CD8-positive, alpha-beta memory T cell (primary cell): ENCODE data around the gene STIL. TPM values are rescaled to one million over a fixed set of nuclear protein-coding genes. Genes with fewer than 3 reads are reported as not detected.

Experiments used
- CTCF ChIA-PET: fragments of 350-600 bp; sonication (Branson Sonifier 250); formaldehyde crosslinking; loops from one replicate; lab custom pipeline; 2021; ENCODE audit warnings: antibody characterized with exemption; lab: Charles Lee
- POLR2A ChIA-PET: fragments of 350-600 bp; sonication (Branson Sonifier 250); formaldehyde crosslinking; loops from one replicate; lab custom pipeline; 2021; ENCODE audit warnings: antibody characterized with exemption; lab: Charles Lee
- DNase-seq, 5 donors: peaks; one replicate each; pipeline versions ENCODE4 v3.0.0 to v3.0.0-alpha.2; 2020 to 2022; ENCODE audit warnings: mixed read lengths in 1 of 5
- H3K27ac ChIP-seq: one replicate; pipeline ENCODE4 v1.7.0; 2013; ENCODE audit warnings: low read depth, mild to moderate bottlenecking, low read length, moderate library complexity
- H3K27me3 ChIP-seq: 2 replicates; pipeline ENCODE4 v1.7.0; 2013; ENCODE audit warnings: low read length, mild to moderate bottlenecking; ENCODE audit not compliant: insufficient read depth, poor library complexity, severe bottlenecking
- H3K36me3 ChIP-seq: 2 replicates; pipeline ENCODE4 v1.7.0; 2013; ENCODE audit warnings: mild to moderate bottlenecking, low read length, moderate library complexity; ENCODE audit not compliant: insufficient read depth
- H3K4me1 ChIP-seq: 2 replicates; pipeline ENCODE4 v1.7.0; 2013; ENCODE audit warnings: mild to moderate bottlenecking, low read length, moderate library complexity; ENCODE audit not compliant: insufficient read depth
- H3K4me3 ChIP-seq: 2 replicates; pipeline ENCODE4 v1.7.0; 2013; ENCODE audit warnings: mild to moderate bottlenecking, low read length
- H3K9me3 ChIP-seq: 2 replicates; pipeline ENCODE4 v1.7.0; 2013; ENCODE audit warnings: mild to moderate bottlenecking, low read length
- H3K27ac Mint-ChIP-seq, 8 donors: one replicate each; pipeline ENCODE4 v1.8.0; 2020 to 2021; ENCODE audit warnings: mixed read lengths in 8 of 8, mild to moderate bottlenecking in 6 of 8, inconsistent platforms in 3 of 8, moderate library complexity in 3 of 8
- H3K27me3 Mint-ChIP-seq, 2 donors: one replicate each; pipeline ENCODE4 v1.8.0; 2020 to 2021; ENCODE audit warnings: mixed read lengths in 2 of 2, mild to moderate bottlenecking in 1 of 2, moderate library complexity in 1 of 2
- H3K36me3 Mint-ChIP-seq, 3 donors: one replicate each; pipeline ENCODE4 v1.8.0; 2020 to 2021; ENCODE audit warnings: mixed read lengths in 3 of 3, inconsistent platforms in 1 of 3, mild to moderate bottlenecking in 1 of 3
- H3K4me1 Mint-ChIP-seq, 3 donors: one replicate each; pipeline ENCODE4 v1.8.0; 2020 to 2021; ENCODE audit warnings: mixed read lengths in 3 of 3, inconsistent platforms in 1 of 3, mild to moderate bottlenecking in 1 of 3
- H3K4me3 Mint-ChIP-seq, 7 donors: one replicate each; pipeline ENCODE4 v1.8.0; 2020 to 2021; ENCODE audit warnings: mixed read lengths in 7 of 7, mild to moderate bottlenecking in 6 of 7, moderate library complexity in 4 of 7, inconsistent platforms in 2 of 7
- H3K9me3 Mint-ChIP-seq, 5 donors: one replicate each; pipeline ENCODE4 v1.8.0; 2020 to 2022; ENCODE audit warnings: mixed read lengths in 5 of 5, mild to moderate bottlenecking in 3 of 5, moderate library complexity in 2 of 5, inconsistent platforms in 1 of 5
- polyA plus RNA-seq: library from polyadenylated mRNA; unstranded; fragments of 300-500 nt; fragmentation: Illumina TruSeq; gene quantifications from one replicate; pipeline ENCODE4 v1.2.3, GENCODE V29; 2021
- total RNA-seq, 2 experiments: library from RNA; stranded (reverse); gene quantifications; one replicate each; pipeline ENCODE4 v1.2.3, GENCODE V29; 2021

STIL gene
- total and polyA plus RNA-seq, 3 experiments from 2014 or later, result 0.15 to 19.1 (median 18.4) TPM

DNA sequence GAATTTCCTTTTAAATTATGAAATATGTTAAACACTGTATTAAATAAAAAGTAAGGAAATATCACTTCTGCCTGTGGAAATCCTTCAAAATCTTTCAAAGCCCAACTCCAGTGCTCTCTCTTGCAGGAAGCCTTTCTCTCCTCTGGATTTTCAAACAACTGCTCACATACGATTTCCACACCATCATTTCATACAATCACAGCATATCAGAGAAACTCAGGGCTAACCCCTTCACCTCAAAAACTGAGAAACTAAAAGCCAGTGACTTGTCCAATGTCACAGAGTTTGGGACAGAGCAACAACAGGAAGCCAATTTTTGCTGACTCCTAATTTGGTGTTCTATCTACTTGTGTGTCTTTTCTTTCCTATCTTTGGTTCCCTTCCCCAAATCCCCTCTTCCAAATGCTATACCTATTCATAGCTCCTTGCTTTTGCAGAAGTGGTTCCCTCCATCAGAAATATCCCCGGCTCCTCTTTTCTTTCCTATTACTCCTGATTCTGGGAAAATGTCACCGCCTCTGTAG is 69.5 kb downstream of the STIL start:
- ChIA-PET POLR2A (no interaction called here), CTCF (no interaction called here)
- Mint-ChIP-seq H3K4me3 (no peak overlapping the region), H3K36me3 (no peaks in the 10 kb centered on the region), H3K27ac (no peak overlapping the region), H3K4me1 (peaks cover 1 to 2% (median 2%) of the 10 kb centered on the region in 3 donors), H3K27me3 (peaks cover 8 to 32% of the 10 kb centered on the region in 2 donors), H3K9me3 (no peaks in the 10 kb centered on the region)
- Histone ChIP-seq H3K27me3 (no peaks in the 10 kb centered on the region), H3K4me1 (no peaks in the 10 kb centered on the region), H3K4me3 (no peak overlapping the region), H3K27ac (no peak overlapping the region), H3K36me3 (no peaks in the 10 kb centered on the region), H3K9me3 (no peaks in the 10 kb centered on the region)
- DNase-seq, result no peak

DNA sequence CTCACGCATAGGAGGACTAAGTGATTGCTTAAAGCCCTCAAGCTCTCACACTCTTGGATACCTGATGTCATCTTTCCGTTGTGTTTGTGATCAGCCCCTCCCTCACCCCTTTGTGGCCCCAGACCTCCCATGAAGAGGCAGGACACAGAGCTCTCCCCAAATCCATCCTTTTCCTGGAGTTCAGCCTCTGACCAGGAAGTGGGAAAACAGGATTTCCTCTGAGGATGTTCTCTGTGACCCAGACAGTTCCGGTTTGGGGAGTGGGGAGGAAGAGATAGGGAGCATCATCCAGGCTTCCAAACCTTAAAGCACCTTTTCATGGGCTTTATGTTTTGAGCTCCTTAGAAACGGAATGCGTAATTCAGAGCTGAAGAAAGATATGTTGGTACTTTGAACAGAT is 70.0 kb downstream of the STIL start:
- Histone ChIP-seq H3K27me3 (no peaks in the 10 kb centered on the region), H3K27ac (no peak overlapping the region), H3K36me3 (no peaks in the 10 kb centered on the region), H3K4me1 (no peaks in the 10 kb centered on the region), H3K4me3 (no peak overlapping the region), H3K9me3 (no peaks in the 10 kb centered on the region)
- no peak for DNase-seq
- Mint-ChIP-seq H3K27me3 (peaks cover 10 to 37% of the 10 kb centered on the region in 2 donors), H3K36me3 (no peaks in the 10 kb centered on the region), H3K9me3 (no peaks in the 10 kb centered on the region), H3K4me1 (peaks cover 4 to 7% (median 6%) of the 10 kb centered on the region in 3 donors), H3K27ac (no peak overlapping the region), H3K4me3 (no peak overlapping the region)
- ChIA-PET CTCF (no interaction called here), POLR2A (no interaction called here)

DNA sequence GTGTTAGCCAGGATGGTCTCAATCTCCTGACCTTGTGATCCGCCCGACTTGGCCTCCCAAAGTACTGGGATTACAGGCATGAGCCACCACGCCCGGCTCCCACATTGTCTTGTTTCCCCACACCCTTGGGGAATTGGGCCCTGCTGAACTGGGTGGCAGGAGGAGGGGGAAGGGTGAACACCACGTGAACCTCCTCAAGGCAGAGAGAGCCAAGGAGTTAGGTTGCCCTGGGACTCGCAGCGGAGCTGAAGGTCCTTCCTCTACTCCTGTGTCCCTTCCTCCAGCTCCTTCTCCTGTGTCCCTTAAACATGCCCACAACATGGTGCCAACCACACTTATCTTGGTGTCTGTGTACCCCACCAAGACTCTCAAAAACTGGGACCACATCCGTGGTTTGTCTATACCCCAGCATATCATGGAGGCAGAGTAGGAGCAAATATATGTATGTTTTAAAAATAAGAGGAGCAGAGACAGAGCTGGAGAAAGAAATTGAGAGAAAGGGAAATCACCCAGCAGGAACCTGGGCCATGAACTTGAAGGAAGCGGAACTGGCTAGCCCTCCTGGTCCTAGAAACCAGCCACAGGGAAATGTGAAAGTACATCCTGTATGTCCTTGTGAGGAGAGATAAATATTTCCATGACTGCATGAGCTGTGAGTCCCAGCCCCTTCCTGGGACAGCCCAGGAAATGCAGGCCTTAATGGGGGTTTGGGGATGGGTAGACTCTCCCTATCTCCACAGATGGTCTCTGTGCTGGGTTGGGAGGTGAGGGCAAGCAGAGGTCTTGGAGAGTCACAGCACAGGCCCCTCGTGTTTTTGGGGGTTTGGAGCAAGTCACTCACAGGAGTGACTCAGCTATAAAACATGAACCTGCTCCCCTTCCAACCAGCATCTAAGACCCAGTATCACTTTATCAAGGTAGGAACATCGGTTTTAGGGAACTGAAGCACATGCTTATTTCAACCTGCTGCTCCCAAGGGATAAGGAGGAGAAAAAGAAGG is 72.5 kb downstream of the STIL start:
- H3K36me3 Mint-ChIP-seq, result no peaks in the 10 kb centered on the region
- ChIA-PET CTCF (no interaction called here), POLR2A (no interaction called here)
- H3K27ac Mint-ChIP-seq, result peak overlapping the region in 1 of 8 donors; percentile 22
- peaks cover 13 to 50% of the 10 kb centered on the region in 2 donors for H3K27me3 Mint-ChIP-seq
- no peaks in the 10 kb centered on the region for H3K9me3 Mint-ChIP-seq
- H3K4me3 Mint-ChIP-seq, result no peak overlapping the region
- Histone ChIP-seq H3K27me3 (no peaks in the 10 kb centered on the region), H3K4me3 (no peak overlapping the region), H3K4me1 (no peaks in the 10 kb centered on the region), H3K9me3 (no peaks in the 10 kb centered on the region), H3K36me3 (no peaks in the 10 kb centered on the region), H3K27ac (peak overlapping the region; percentile 47)
- DNase-seq, result no peak
- peaks cover 4 to 9% (median 7%) of the 10 kb centered on the region in 3 donors for H3K4me1 Mint-ChIP-seq

DNA sequence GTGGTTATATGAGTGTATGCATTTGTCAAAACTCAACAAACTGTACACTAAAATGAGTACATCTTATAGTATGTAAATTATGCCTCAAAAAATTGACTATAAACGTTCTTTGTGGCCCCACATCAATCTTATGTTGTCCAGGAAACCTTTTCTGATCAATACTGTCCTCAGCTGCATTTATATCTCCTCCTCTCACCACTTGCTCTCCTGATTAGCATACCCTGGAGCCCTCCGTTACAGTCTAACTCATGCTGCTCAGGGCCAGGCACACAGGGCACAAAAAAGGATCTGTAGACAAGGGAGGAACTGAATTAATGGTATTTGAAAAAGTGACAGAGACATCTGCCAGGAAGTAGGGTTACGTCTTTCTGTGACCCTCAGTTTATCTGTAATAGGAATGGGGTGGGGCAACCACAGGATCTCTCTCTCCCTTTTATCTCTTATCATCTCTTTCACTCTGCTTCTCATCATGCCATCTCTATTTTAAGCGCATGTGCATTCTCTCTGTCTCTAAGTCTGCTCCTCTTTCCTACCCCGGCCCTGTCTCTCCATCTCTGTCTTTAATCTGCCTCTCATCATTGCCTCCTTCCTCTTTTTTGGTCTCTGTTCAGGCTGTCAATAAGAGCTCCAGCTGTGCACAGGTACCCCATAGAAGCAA is 74.9 kb downstream of the STIL start:
- no peak overlapping the region for H3K27ac ChIP-seq
- H3K4me3 ChIP-seq, result no peak overlapping the region
- ChIA-PET CTCF (interaction anchor here (1.9 kb wide), 1 partner anchor 11 kb away, joined by 4 read pairs; no protein-coding TSS in a partner anchor), POLR2A (no interaction called here)
- H3K4me1 Mint-ChIP-seq, result peaks cover 4 to 9% (median 7%) of the 10 kb centered on the region in 3 donors
- no peak for DNase-seq
- peak overlapping the region in 1 of 8 donors; percentile 33 for H3K27ac Mint-ChIP-seq
- no peaks in the 10 kb centered on the region for H3K36me3 Mint-ChIP-seq
- H3K9me3 Mint-ChIP-seq, result no peaks in the 10 kb centered on the region
- peak overlapping the region in 1 of 7 donors; percentile 11 for H3K4me3 Mint-ChIP-seq
- peaks cover 21 to 59% of the 10 kb centered on the region in 2 donors for H3K27me3 Mint-ChIP-seq
- no peaks in the 10 kb centered on the region for H3K36me3 ChIP-seq
- H3K4me1 ChIP-seq, result no peaks in the 10 kb centered on the region
- no peaks in the 10 kb centered on the region for H3K27me3 ChIP-seq
- H3K9me3 ChIP-seq, result no peaks in the 10 kb centered on the region

GRCh38 chr1:47235806-47236205 is 78.1 kb downstream of the STIL start:
- H3K4me1 ChIP-seq, result peaks cover 9% of the 10 kb centered on the region
- peaks cover 22% of the 10 kb centered on the region for H3K27me3 ChIP-seq
- no peak overlapping the region for H3K4me3 Mint-ChIP-seq
- peaks cover 0 to 3% (median 0%) of the 10 kb centered on the region in 5 donors for H3K9me3 Mint-ChIP-seq
- H3K36me3 Mint-ChIP-seq, result peaks cover 0 to 3% (median 0%) of the 10 kb centered on the region in 3 donors
- H3K9me3 ChIP-seq, result no peaks in the 10 kb centered on the region
- H3K27me3 Mint-ChIP-seq, result peaks cover 31 to 65% of the 10 kb centered on the region in 2 donors
- no peak overlapping the region for H3K4me3 ChIP-seq
- no peak overlapping the region for H3K27ac Mint-ChIP-seq
- no peak for DNase-seq
- no peak overlapping the region for H3K27ac ChIP-seq
- POLR2A ChIA-PET, result no interaction called here
- no peaks in the 10 kb centered on the region for H3K36me3 ChIP-seq
- CTCF ChIA-PET, result no interaction called here
- peaks cover 15 to 28% (median 26%) of the 10 kb centered on the region in 3 donors for H3K4me1 Mint-ChIP-seq

- ChIA-PET POLR2A (no interaction called here), CTCF (no interaction called here)
- Histone ChIP-seq H3K4me3 (no peak overlapping the region), H3K36me3 (no peaks in the 10 kb centered on the region), H3K27ac (no peak overlapping the region), H3K9me3 (no peaks in the 10 kb centered on the region), H3K4me1 (peaks cover 15% of the 10 kb centered on the region), H3K27me3 (peaks cover 27% of the 10 kb centered on the region)
- Mint-ChIP-seq H3K4me3 (no peak overlapping the region), H3K9me3 (peaks cover 0 to 3% (median 0%) of the 10 kb centered on the region in 5 donors), H3K36me3 (peaks cover 0 to 3% (median 0%) of the 10 kb centered on the region in 3 donors), H3K27me3 (peaks cover 33 to 70% of the 10 kb centered on the region in 2 donors), H3K27ac (no peak overlapping the region), H3K4me1 (peaks cover 20 to 34% (median 32%) of the 10 kb centered on the region in 3 donors)
- DNase-seq, result no peak
Observed at GRCh38 chr1:47235241-47235681, 78.7 kb downstream of the STIL start.

- Mint-ChIP-seq H3K4me1 (peaks cover 24 to 35% (median 34%) of the 10 kb centered on the region in 3 donors), H3K27ac (no peak overlapping the region), H3K36me3 (peaks cover 0 to 3% (median 0%) of the 10 kb centered on the region in 3 donors), H3K4me3 (peak overlapping the region in 4 of 7 donors; percentile 28 to 72 (median 58)), H3K27me3 (peaks cover 46 to 77% of the 10 kb centered on the region in 2 donors), H3K9me3 (peaks cover 0 to 3% (median 0%) of the 10 kb centered on the region in 5 donors)
- Histone ChIP-seq H3K27ac (no peak overlapping the region), H3K9me3 (no peaks in the 10 kb centered on the region), H3K4me3 (no peak overlapping the region), H3K4me1 (peaks cover 24% of the 10 kb centered on the region), H3K27me3 (peaks cover 46% of the 10 kb centered on the region), H3K36me3 (no peaks in the 10 kb centered on the region)
- ChIA-PET CTCF (no interaction called here), POLR2A (no interaction called here)
- no peak for DNase-seq
Observed at GRCh38 chr1:47233186-47233585, 80.8 kb downstream of the STIL start.
